GM10266 (cell line): ENCODE data around the gene HCFC1R1.
A peak's percentile ranks its signal among the peaks of the same experiment; 100 is the strongest.

Source experiments
- DNase-seq: peaks from one replicate; pipeline ENCODE4 v3.0.0; 2012; ENCODE audit errors: extremely low spot score
- CTCF ChIP-seq: IDR thresholded peaks from 2 replicates; pipeline ENCODE4 v1.5.1; 2012; ENCODE audit warnings: mild to moderate bottlenecking, low read depth; ENCODE audit not compliant: control insufficient read depth, insufficient read depth; ENCODE audit errors: missing control alignments

HCFC1R1 gene

GRCh38 chr16:2987833-2988232 lies 35.9 kb downstream of the HCFC1R1 start:
- DNase-seq: no peak
- no peak for TF ChIP-seq CTCF

GRCh38 chr16:2987286-2987685 lies 36.5 kb downstream of the HCFC1R1 start:
- no peak for TF ChIP-seq CTCF
- no peak for DNase-seq

- no peak for TF ChIP-seq CTCF
- DNase-seq: no peak
Measured at GRCh38 chr16:2986623-2987188, 37.0 kb downstream of the HCFC1R1 start.

- no peak for DNase-seq
- TF ChIP-seq CTCF: no peak
Measured at GRCh38 chr16:2985893-2986355, 37.8 kb downstream of the HCFC1R1 start.

GRCh38 chr16:2985462-2985861 lies 38.3 kb downstream of the HCFC1R1 start:
- no peak for DNase-seq
- no peak for TF ChIP-seq CTCF

GRCh38 chr16:2983706-2984136 lies 40.0 kb downstream of the HCFC1R1 start:
- DNase-seq: peak; percentile 89
- TF ChIP-seq CTCF: peak; percentile 98

- TF ChIP-seq CTCF: no peak
- DNase-seq: no peak
Measured at GRCh38 chr16:2982402-2982801, 41.3 kb downstream of the HCFC1R1 start.
